Caco-2 (cell line): ENCODE results near the gene UTP3. TPM values are rescaled to one million over a fixed set of nuclear protein-coding genes. Genes with fewer than 3 reads are reported as not detected.

Source experiments
- BruUV-seq: library from RNA; stranded (reverse); fragments of 400-500 nt; replicated peaks from 2 replicates; lab custom pipeline; 2021; lab: Mats Ljungman, UMichigan
- CTCF ChIA-PET: fragments of 300-600 bp; sonication (Branson Sonifier 250); formaldehyde crosslinking; loops from one replicate; lab custom pipeline; 2022; ENCODE audit warnings: antibody characterized with exemption; lab: Charles Lee
- POLR2A ChIA-PET: fragments of 300-600 bp; sonication (Branson Sonifier 250); formaldehyde crosslinking; loops from one replicate; lab custom pipeline; 2022; ENCODE audit warnings: antibody characterized with exemption; lab: Charles Lee
- DNase-seq, 2 experiments: peaks; one replicate each; pipeline versions ENCODE4 v3.0.0 to v3.0.0-alpha.2; 2020 to 2022
- H3K27me3 ChIP-seq: replicated peaks from 2 replicates; pipeline ENCODE4 v1.6.0; 2011; ENCODE audit warnings: low read length; ENCODE audit not compliant: control insufficient read depth, insufficient read depth
- H3K36me3 ChIP-seq: 2 replicates; pipeline ENCODE4 v1.5.1; 2011; ENCODE audit warnings: low read length; ENCODE audit not compliant: control insufficient read depth, insufficient read depth
- H3K4me1 ChIP-seq: fragments of 250-450 bp; sonication (Bioruptor Pico); 2 replicates; pipeline ENCODE4 v1.5.1; 2020; ENCODE audit warnings: mild to moderate bottlenecking
- H3K4me3 ChIP-seq: 2 replicates; pipeline ENCODE4 v1.5.1; 2011; ENCODE audit warnings: low read depth, mild to moderate bottlenecking, control low read depth, low read length
- H3K9me3 ChIP-seq: fragments of 250-450 bp; sonication (Bioruptor Pico); 2 replicates; pipeline ENCODE4 v1.5.1; 2020; ENCODE audit warnings: mild to moderate bottlenecking, moderate library complexity
- H3K27ac Mint-ChIP-seq: one replicate; pipeline ENCODE4 v1.8.0; 2022; ENCODE audit warnings: mixed read lengths; ENCODE audit not compliant: unreplicated experiment
- H3K27me3 Mint-ChIP-seq: one replicate; pipeline ENCODE4 v1.8.0; 2022; ENCODE audit warnings: mixed read lengths; ENCODE audit not compliant: insufficient read depth, unreplicated experiment
- H3K36me3 Mint-ChIP-seq: one replicate; pipeline ENCODE4 v1.8.0; 2022; ENCODE audit warnings: mild to moderate bottlenecking, mixed read lengths; ENCODE audit not compliant: insufficient read depth, unreplicated experiment
- H3K4me1 Mint-ChIP-seq: one replicate; pipeline ENCODE4 v1.8.0; 2022; ENCODE audit warnings: low read depth, mixed read lengths; ENCODE audit not compliant: unreplicated experiment
- H3K4me3 Mint-ChIP-seq: one replicate; pipeline ENCODE4 v1.8.0; 2022; ENCODE audit warnings: mild to moderate bottlenecking, moderate library complexity, mixed read lengths; ENCODE audit not compliant: unreplicated experiment
- H3K9me3 Mint-ChIP-seq: one replicate; pipeline ENCODE4 v1.8.0; 2022; ENCODE audit warnings: mixed read lengths; ENCODE audit not compliant: unreplicated experiment
- intact Hi-C: fragments of 100-400 bp; cut with micrococcal nuclease; formaldehyde crosslinking; loops from one replicate; pipeline ENCODE4 v1.10.0; 2022; ENCODE audit not compliant: unreplicated experiment
- total RNA-seq: library from RNA; stranded (reverse); gene quantifications from 2 replicates; pipeline ENCODE4 v1.2.3, GENCODE V29; 2022
- TF ChIP-seq, protein P1 (sequence below), 2 experiments: fragments of 200-600 bp in 1 of 2; IDR thresholded peaks; 1 replicate in 1 of 2; 2 replicates in 1 of 2; pipeline versions ENCODE4 v1.5.1 to v1.8.0; 2011 to 2022; ENCODE audit warnings: antibody characterized with exemption in 1 of 2, control low read depth in 1 of 2, inconsistent platforms in 1 of 2, low read depth in 1 of 2, low read length in 1 of 2, mild to moderate bottlenecking in 1 of 2, moderate library complexity in 1 of 2; ENCODE audit not compliant: insufficient read depth in 1 of 2, severe bottlenecking in 1 of 2, unreplicated experiment in 1 of 2

The UTP3 gene
- total RNA-seq, 1 experiment from 2014 or later, result 28.2 TPM

DNA sequence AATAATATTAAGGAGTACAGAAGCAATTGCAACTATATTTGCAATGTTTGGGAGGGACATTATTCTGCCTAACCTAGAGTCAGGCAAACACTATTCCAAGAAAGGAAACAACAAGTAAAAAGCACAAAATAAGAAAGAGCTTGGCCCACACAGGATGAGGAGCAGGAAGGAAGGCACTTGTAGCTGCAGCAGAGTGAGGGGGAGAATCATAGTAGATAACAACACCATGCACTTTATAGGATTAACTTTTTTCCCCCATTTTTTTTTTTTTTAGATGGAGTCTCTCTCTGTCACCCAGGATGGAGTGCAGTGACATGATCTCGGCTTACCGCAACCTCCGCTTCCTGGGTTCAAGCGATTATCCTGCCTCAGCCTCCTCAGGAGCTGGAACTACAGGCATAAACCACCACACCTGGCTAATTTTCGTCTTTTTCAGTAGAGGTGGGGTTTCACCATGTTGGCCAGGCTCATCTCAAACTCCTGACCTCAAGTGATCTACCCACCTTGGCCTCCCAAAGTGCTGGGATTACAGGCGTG is 11.7 kb upstream of the UTP3 start:
- no peak overlapping the region for H3K27ac Mint-ChIP-seq
- H3K4me1 Mint-ChIP-seq, result no peaks in the 10 kb centered on the region
- H3K9me3 Mint-ChIP-seq, result no peaks in the 10 kb centered on the region
- no peaks in the 10 kb centered on the region for H3K36me3 ChIP-seq
- DNase-seq, result no peak
- TF ChIP-seq, protein P1, sequence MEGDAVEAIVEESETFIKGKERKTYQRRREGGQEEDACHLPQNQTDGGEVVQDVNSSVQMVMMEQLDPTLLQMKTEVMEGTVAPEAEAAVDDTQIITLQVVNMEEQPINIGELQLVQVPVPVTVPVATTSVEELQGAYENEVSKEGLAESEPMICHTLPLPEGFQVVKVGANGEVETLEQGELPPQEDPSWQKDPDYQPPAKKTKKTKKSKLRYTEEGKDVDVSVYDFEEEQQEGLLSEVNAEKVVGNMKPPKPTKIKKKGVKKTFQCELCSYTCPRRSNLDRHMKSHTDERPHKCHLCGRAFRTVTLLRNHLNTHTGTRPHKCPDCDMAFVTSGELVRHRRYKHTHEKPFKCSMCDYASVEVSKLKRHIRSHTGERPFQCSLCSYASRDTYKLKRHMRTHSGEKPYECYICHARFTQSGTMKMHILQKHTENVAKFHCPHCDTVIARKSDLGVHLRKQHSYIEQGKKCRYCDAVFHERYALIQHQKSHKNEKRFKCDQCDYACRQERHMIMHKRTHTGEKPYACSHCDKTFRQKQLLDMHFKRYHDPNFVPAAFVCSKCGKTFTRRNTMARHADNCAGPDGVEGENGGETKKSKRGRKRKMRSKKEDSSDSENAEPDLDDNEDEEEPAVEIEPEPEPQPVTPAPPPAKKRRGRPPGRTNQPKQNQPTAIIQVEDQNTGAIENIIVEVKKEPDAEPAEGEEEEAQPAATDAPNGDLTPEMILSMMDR (IDR thresholded peaks at IDR 0.05; ENCODE audit: insufficient read depth in 1 of 2, low read depth in 1 of 2, low read length in 1 of 2, severe bottlenecking in 1 of 2, unreplicated experiment in 1 of 2), result no peak
- no peaks in the 10 kb centered on the region for H3K27me3 ChIP-seq
- POLR2A ChIA-PET, result no interaction called here
- BruUV-seq, result no TSS peak
- no peaks in the 10 kb centered on the region for H3K9me3 ChIP-seq
- intact Hi-C loops, result no loop called here
- no peaks in the 10 kb centered on the region for H3K4me1 ChIP-seq
- CTCF ChIA-PET, result no interaction called here
- H3K27me3 Mint-ChIP-seq, result peaks cover 6% of the 10 kb centered on the region
- H3K36me3 Mint-ChIP-seq, result no peaks in the 10 kb centered on the region
- H3K4me3 Mint-ChIP-seq, result no peak overlapping the region
- no peak overlapping the region for H3K4me3 ChIP-seq

- Mint-ChIP-seq H3K27ac (no peak overlapping the region), H3K4me1 (no peaks in the 10 kb centered on the region), H3K4me3 (no peak overlapping the region), H3K9me3 (no peaks in the 10 kb centered on the region), H3K36me3 (no peaks in the 10 kb centered on the region), H3K27me3 (peaks cover 6% of the 10 kb centered on the region)
- no peak overlapping the region for H3K4me3 ChIP-seq
- TF ChIP-seq, protein P1 (IDR thresholded peaks at IDR 0.05; ENCODE audit: insufficient read depth in 1 of 2, low read depth in 1 of 2, low read length in 1 of 2, severe bottlenecking in 1 of 2, unreplicated experiment in 1 of 2), result no peak
- intact Hi-C loops, result no loop called here
- H3K36me3 ChIP-seq, result no peaks in the 10 kb centered on the region
- no peak for DNase-seq
- no peaks in the 10 kb centered on the region for H3K27me3 ChIP-seq
- H3K9me3 ChIP-seq, result no peaks in the 10 kb centered on the region
- BruUV-seq, result no TSS peak
- CTCF ChIA-PET, result no interaction called here
- no peaks in the 10 kb centered on the region for H3K4me1 ChIP-seq
- POLR2A ChIA-PET, result no interaction called here
Observed at GRCh38 chr4:70678383-70678999, 9.8 kb upstream of the UTP3 start.

- H3K27ac Mint-ChIP-seq, result no peak overlapping the region
- H3K4me1 Mint-ChIP-seq, result no peaks in the 10 kb centered on the region
- H3K9me3 ChIP-seq, result no peaks in the 10 kb centered on the region
- no peaks in the 10 kb centered on the region for H3K36me3 Mint-ChIP-seq
- no peak overlapping the region for H3K4me3 Mint-ChIP-seq
- intact Hi-C loops, result no loop called here
- ChIA-PET POLR2A (no interaction called here), CTCF (no interaction called here)
- H3K27me3 ChIP-seq, result no peaks in the 10 kb centered on the region
- H3K27me3 Mint-ChIP-seq, result peaks cover 4% of the 10 kb centered on the region
- TF ChIP-seq, protein P1 (IDR thresholded peaks at IDR 0.05; ENCODE audit: insufficient read depth in 1 of 2, low read depth in 1 of 2, low read length in 1 of 2, severe bottlenecking in 1 of 2, unreplicated experiment in 1 of 2), result no peak
- H3K9me3 Mint-ChIP-seq, result no peaks in the 10 kb centered on the region
- H3K4me1 ChIP-seq, result no peaks in the 10 kb centered on the region
- BruUV-seq, result no TSS peak
- H3K4me3 ChIP-seq, result no peak overlapping the region
- no peak for DNase-seq
- H3K36me3 ChIP-seq, result no peaks in the 10 kb centered on the region
Observed at GRCh38 chr4:70680934-70681333, 7.4 kb upstream of the UTP3 start.
